Stimulated activated CD4-positive, alpha-beta T cell treated with anti-CD3 and anti-CD28 coated beads, Interleukin-4, amount 100 ng/mL, for 1 hour (primary cell): ENCODE data around the gene SEC23A.

Experiments
- DNase-seq: peaks from one replicate; pipeline ENCODE4 v3.0.0-alpha.2; 2020

The SEC23A gene

DNA sequence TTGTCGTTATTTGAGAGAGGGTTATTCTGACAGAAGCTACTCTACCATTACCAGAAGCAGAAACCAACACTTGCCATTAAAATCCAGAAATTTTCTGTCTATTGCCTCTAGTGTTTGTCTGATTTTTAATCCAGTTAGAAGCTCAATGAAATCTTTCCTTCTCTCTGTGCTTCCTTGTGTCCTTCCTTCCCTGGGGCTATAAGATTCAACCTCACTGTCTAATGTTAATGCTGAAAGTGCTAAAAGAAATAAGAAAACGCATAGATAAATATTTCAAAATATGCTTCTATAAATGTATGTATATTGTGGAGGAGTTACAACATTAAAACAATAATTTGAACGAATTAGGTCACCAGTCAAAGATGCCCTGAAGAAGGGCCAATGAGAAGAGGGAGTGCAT, 120.8 kb downstream of the SEC23A start:
- DNase-seq = no peak
